AG04449 (cell line): ENCODE measurements around the gene BRMS1L.
"Not testable (repeated sequence)": the region's sequence is repeated elsewhere in the genome, so short reads cannot be mapped to it uniquely, and the experiment has no call there.

Experiments used
- CTCF ChIA-PET: fragments of 350-600 bp; formaldehyde crosslinking; extraction: SDS; loops from one replicate; lab custom pipeline; 2021; ENCODE audit warnings: antibody characterized with exemption; lab: Yijun Ruan, JAX
- POLR2A ChIA-PET: fragments of 400-600, 350-600 bp; formaldehyde crosslinking; extraction: SDS; loops from one replicate; lab custom pipeline; 2020; ENCODE audit warnings: antibody characterized with exemption, inconsistent platforms; lab: Yijun Ruan, JAX
- DNase-seq: peaks from one replicate; pipeline ENCODE4 v3.0.0-alpha.2; 2010; ENCODE audit warnings: low read depth, low spot score
- H3K4me3 ChIP-seq: 2 replicates; pipeline ENCODE4 v1.5.1; 2011; ENCODE audit warnings: low read depth, mild to moderate bottlenecking, control low read depth, low read length
- TF ChIP-seq, protein P1 (sequence below): IDR thresholded peaks from one replicate; pipeline ENCODE4 v1.5.1; 2011; ENCODE audit warnings: mild to moderate bottlenecking, moderate library complexity, low read length, control low read depth, inconsistent platforms; ENCODE audit not compliant: insufficient read depth; ENCODE audit errors: missing control alignments

Gene BRMS1L, protein sequence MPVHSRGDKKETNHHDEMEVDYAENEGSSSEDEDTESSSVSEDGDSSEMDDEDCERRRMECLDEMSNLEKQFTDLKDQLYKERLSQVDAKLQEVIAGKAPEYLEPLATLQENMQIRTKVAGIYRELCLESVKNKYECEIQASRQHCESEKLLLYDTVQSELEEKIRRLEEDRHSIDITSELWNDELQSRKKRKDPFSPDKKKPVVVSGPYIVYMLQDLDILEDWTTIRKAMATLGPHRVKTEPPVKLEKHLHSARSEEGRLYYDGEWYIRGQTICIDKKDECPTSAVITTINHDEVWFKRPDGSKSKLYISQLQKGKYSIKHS

DNA sequence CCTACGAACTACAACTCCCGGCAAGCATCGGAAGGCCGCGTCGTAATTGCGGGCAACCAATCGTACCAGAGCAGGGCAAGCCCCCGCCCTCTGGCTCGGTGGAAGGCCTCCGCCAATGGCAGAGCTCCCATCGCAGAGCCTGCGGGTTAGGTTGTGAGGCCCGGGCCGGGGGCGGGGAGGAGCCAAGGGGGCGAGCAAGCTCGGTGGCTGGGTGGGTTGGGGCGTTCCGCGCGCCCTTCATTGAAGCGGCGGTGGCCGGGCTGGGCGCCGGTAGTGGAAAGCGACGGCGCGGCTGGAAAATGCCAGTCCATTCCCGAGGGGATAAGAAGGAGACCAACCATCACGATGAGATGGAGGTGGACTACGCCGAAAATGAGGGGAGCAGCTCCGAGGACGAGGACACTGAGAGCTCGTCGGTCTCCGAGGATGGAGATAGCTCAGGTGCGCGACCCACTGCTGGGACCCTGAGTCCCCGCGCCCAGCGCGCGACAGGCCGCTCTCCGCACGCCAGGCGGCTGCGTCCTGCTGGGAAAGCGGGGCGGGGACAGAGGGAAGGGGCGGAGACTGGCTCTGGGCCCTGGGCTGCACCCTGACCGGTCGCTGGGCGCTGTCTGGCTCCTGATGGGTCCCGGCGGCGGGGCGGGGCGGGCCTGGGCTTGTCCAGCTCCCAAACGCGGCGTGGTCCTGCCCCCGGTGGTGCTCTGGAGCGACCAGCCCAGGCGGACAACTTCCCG lies at the start of gene BRMS1L:
Gene BRMS1L, plus strand, starts transcription at position 121 of the 734 bp plus-strand sequence. Its CDS starts 179 bp downstream, at position 300.
- ChIA-PET POLR2A (interaction anchor here (0.5 to 1.4 kb wide), 4 partner anchors 18 to 1328 kb away, joined by 3 to 6 read pairs (median 4); partner anchors contain the start of gene RALGAPA1), CTCF (interaction anchor here (0.6 to 3.6 kb wide), 5 partner anchors 10 to 405 kb away, joined by 3 to 45 read pairs (median 3); no protein-coding TSS in a partner anchor)
- peak; percentile 85 for DNase-seq
- TF ChIP-seq, protein P1, sequence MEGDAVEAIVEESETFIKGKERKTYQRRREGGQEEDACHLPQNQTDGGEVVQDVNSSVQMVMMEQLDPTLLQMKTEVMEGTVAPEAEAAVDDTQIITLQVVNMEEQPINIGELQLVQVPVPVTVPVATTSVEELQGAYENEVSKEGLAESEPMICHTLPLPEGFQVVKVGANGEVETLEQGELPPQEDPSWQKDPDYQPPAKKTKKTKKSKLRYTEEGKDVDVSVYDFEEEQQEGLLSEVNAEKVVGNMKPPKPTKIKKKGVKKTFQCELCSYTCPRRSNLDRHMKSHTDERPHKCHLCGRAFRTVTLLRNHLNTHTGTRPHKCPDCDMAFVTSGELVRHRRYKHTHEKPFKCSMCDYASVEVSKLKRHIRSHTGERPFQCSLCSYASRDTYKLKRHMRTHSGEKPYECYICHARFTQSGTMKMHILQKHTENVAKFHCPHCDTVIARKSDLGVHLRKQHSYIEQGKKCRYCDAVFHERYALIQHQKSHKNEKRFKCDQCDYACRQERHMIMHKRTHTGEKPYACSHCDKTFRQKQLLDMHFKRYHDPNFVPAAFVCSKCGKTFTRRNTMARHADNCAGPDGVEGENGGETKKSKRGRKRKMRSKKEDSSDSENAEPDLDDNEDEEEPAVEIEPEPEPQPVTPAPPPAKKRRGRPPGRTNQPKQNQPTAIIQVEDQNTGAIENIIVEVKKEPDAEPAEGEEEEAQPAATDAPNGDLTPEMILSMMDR: no peak
- peak within 1 kb of the TSS; percentile 100 for H3K4me3 ChIP-seq

DNA sequence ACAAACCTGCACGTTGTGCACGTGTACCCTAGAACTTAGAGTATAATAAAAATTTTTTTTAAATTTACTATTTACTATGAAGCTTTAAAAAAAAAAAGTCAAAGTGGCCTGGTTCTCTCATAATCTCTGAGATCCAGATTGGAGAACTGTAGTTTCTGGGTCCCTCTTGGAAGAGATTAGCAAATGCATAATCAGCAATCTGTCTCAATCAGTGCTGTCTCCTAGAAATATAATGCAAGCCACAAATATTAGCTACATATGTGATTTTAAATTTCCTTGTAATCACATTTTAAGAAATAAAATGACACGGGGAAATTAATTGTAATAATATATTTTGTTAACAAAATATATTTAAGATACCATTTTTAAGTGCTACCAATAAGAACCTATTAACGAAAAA lies 49.3 kb upstream of the BRMS1L start:
- no peak for DNase-seq
- ChIA-PET POLR2A (no interaction called here), CTCF (interaction anchor here (1.0 kb wide), 1 partner anchor 11 kb away, joined by 3 read pairs; no protein-coding TSS in a partner anchor)
- H3K4me3 ChIP-seq: no peak overlapping the region
- TF ChIP-seq, protein P1: no peak

DNA sequence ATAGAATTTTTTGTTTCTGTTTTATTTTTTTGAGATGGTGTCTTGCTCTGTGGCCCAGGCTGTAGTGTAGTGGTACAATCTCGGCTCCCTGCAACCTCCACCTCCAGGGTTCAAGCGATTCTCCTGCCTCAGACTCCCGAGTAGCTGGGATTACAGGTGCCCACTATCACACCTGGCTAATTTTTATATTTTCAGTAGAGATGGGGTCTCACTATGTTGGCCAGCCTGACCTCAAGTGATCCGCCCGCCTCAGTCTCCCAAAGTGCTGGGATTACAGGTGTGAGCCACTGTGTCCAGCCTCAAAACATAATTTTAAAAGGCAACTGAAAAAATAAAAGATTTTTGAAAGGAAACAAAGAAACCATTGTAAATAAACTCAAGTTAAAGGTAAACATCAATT lies 48.6 kb upstream of the BRMS1L start:
- POLR2A ChIA-PET, CTCF ChIA-PET, DNase-seq, H3K4me3 ChIP-seq: not testable (repeated sequence)

DNA sequence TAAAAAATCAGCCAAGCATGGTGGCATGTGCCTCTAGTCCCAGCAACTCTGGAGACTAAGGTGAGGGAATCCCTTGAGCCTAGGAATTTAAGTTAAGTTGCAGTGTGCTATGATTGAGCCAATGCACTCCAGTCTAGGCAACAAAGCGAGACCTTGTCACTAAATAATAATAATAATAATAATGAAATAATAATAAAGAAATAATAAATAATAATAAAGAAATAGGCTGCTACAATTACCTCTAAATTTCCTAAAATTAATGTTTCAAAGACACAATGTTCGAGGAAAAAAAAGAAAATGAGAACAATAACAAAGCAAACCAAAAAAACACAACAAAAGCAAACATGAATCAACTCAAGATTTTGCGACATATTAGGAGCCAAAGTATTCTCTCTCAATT lies 46.8 kb upstream of the BRMS1L start:
- no peak for DNase-seq
- POLR2A ChIA-PET: no interaction called here
- CTCF ChIA-PET: no interaction called here
- TF ChIP-seq, protein P1: no peak
- H3K4me3 ChIP-seq: no peak overlapping the region

DNA sequence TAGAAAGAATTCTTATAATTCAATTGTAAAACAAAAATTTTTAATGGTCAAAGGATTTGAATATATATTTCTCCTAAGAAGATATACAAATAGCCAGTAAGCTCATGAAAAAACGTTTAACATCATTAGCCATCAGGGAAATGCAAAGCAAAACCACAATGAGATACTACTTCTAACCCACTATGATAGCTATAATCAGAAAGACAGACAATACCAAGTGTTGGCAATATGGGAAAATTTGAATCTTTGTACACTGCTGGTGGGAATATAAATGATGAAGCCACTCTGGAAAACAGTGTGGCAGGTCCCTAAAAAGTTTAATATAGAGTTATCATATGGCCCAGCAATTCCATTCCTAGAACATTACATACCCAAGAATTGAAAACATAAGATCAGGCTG lies 42.4 kb upstream of the BRMS1L start:
- POLR2A ChIA-PET: no interaction called here
- TF ChIP-seq, protein P1: no peak
- no peak overlapping the region for H3K4me3 ChIP-seq
- CTCF ChIA-PET: interaction anchor here (3.2 kb wide), 1 partner anchor 34 kb away, joined by 8 read pairs; no protein-coding TSS in a partner anchor
- DNase-seq: no peak

DNA sequence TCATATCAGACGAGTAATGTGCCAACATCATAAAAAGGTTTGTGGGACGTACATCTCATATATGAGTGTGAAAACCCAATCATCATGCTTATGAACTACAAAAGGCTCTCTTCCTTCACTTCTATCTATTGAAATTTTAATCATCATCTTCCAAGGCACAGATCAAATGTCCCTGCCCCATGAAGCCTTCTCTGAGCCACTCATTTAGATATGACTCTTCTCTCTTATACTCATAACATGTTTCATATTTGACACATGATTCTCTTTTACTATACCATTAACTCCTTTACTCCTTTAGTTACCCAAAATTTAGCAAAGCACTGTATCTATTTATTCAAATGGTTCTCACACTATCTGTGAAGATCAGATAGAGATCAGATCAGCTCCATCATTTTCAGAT lies 39.3 kb upstream of the BRMS1L start:
- ChIA-PET POLR2A (no interaction called here), CTCF (no interaction called here)
- no peak for DNase-seq
- H3K4me3 ChIP-seq: no peak overlapping the region
- TF ChIP-seq, protein P1: no peak
